Measurements from ENCODE around the gene KSR2.

The KSR2 gene

DNA sequence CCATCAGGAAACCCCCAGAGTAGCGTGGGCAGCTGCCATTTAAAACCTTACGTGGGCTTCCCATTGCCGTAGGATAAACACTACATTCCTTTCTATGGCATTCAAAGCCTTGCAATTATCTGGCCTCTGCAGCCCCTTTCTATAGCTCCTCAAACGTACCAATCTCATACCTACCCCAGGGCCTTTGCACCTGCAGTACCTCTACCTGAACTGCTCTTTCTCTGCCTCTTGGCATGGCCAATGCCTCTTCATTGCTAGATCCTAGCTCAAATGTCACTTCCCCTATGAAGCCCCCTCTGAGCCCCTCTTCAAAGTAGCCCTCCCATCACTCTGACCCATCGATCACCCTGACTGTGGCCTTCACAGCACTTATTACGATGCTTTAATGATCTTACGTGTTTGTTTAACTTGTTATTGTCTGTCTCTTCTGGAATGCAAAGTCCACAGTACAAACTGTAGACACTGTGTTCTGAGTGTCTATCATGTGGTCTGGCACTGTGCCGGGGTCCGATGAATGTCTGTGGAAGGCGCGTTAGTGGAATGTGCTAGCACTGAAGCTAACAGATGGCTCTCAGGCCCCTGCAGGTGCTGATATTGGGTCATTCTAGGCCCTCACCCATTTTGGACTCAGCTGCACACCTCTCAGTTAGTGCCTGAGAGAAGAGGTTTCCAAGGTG, 450.1 kb downstream of the KSR2 start:
- H3K4me1 ChIP-seq (ENCODE audit: control insufficient read depth, insufficient read depth, low read length), result no peaks in the 10 kb centered on the region
- ChIA-PET POLR2A (no interaction called here), CTCF (interaction anchor here (0.6 kb wide), 1 partner anchor 71 kb away, joined by 3 read pairs; no protein-coding TSS in a partner anchor)
- H3K27ac ChIP-seq (ENCODE audit: extremely low read depth, low read depth, low read length), result no peak overlapping the region
- H3K4me3 ChIP-seq (ENCODE audit: low read depth, low read length), result no peak overlapping the region
- H3K36me3 ChIP-seq (ENCODE audit: control insufficient read depth in 2 of 2, insufficient read depth in 1 of 2, low read length in 2 of 2), result no peaks in the 10 kb centered on the region
- TF ChIP-seq PRDM2 (tag by site-specific recombination; IDR thresholded peaks at IDR 0.05; ENCODE audit: borderline replicate concordance), result no peak
- TF ChIP-seq ZNF623 (tag by site-specific recombination; IDR thresholded peaks at IDR 0.05), result peak; percentile 82
- TF ChIP-seq ZBTB17 (tag by site-specific recombination; IDR thresholded peaks at IDR 0.05), result no peak
- no peaks in the 10 kb centered on the region for H3K9me3 ChIP-seq (ENCODE audit: control insufficient read depth, insufficient read depth, low read depth, low read length)

- H3K36me3 ChIP-seq (ENCODE audit: control insufficient read depth in 2 of 2, insufficient read depth in 1 of 2, low read length in 2 of 2), result no peaks in the 10 kb centered on the region
- POLR2A ChIA-PET, result interaction anchor here (0.7 kb wide), 1 partner anchor 11 kb away, joined by 3 read pairs; no protein-coding TSS in a partner anchor
Measured at GRCh38 chr12:117517219-117517739, 451.5 kb downstream of the KSR2 start.

More at GRCh38 chr12:117517219-117517739, 451.5 kb downstream of the KSR2 start:
- TF ChIP-seq YY2 (tag by site-specific recombination; IDR thresholded peaks at IDR 0.05) (no peak), ZNF501 (tag by site-specific recombination; IDR thresholded peaks at IDR 0.05) (no peak), ZNF692 (tag by site-specific recombination; IDR thresholded peaks at IDR 0.05) (no peak), ZNF391 (tag by site-specific recombination; IDR thresholded peaks at IDR 0.05; ENCODE audit: borderline replicate concordance, low read depth) (no peak), ZNF223 (tag by site-specific recombination; IDR thresholded peaks at IDR 0.05) (no peak), ZBTB17 (tag by site-specific recombination; IDR thresholded peaks at IDR 0.05) (no peak), GLIS2 (tag by site-specific recombination; IDR thresholded peaks at IDR 0.05) (no peak), ZNF426 (tag by site-specific recombination; IDR thresholded peaks at IDR 0.05) (no peak), ZNF2 (tag by site-specific recombination; IDR thresholded peaks at IDR 0.05) (no peak), ZNF521 (tag by site-specific recombination; IDR thresholded peaks at IDR 0.05) (no peak), ZNF23 (tag by site-specific recombination; IDR thresholded peaks at IDR 0.05; ENCODE audit: borderline replicate concordance) (no peak), ZNF175 (tag by site-specific recombination; IDR thresholded peaks at IDR 0.05) (no peak), ZNF473 (tag by site-specific recombination; IDR thresholded peaks at IDR 0.05) (no peak), ZNF843 (tag by site-specific recombination; IDR thresholded peaks at IDR 0.05) (no peak)
- TF ChIP-seq, protein P1, sequence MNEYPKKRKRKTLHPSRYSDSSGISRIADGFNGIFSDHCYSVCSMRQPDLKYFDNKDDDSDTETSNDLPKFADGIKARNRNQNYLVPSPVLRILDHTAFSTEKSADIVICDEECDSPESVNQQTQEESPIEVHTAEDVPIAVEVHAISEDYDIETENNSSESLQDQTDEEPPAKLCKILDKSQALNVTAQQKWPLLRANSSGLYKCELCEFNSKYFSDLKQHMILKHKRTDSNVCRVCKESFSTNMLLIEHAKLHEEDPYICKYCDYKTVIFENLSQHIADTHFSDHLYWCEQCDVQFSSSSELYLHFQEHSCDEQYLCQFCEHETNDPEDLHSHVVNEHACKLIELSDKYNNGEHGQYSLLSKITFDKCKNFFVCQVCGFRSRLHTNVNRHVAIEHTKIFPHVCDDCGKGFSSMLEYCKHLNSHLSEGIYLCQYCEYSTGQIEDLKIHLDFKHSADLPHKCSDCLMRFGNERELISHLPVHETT (tag by site-specific recombination; IDR thresholded peaks at IDR 0.05), result no peak
- TF ChIP-seq, protein P2, sequence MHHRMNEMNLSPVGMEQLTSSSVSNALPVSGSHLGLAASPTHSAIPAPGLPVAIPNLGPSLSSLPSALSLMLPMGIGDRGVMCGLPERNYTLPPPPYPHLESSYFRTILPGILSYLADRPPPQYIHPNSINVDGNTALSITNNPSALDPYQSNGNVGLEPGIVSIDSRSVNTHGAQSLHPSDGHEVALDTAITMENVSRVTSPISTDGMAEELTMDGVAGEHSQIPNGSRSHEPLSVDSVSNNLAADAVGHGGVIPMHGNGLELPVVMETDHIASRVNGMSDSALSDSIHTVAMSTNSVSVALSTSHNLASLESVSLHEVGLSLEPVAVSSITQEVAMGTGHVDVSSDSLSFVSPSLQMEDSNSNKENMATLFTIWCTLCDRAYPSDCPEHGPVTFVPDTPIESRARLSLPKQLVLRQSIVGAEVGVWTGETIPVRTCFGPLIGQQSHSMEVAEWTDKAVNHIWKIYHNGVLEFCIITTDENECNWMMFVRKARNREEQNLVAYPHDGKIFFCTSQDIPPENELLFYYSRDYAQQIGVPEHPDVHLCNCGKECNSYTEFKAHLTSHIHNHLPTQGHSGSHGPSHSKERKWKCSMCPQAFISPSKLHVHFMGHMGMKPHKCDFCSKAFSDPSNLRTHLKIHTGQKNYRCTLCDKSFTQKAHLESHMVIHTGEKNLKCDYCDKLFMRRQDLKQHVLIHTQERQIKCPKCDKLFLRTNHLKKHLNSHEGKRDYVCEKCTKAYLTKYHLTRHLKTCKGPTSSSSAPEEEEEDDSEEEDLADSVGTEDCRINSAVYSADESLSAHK (tag by site-specific recombination; IDR thresholded peaks at IDR 0.05), result no peak
- CTCF ChIA-PET, result no interaction called here
- Histone ChIP-seq H3K4me3 (ENCODE audit: low read depth, low read length) (no peak overlapping the region), H3K9me3 (ENCODE audit: control insufficient read depth, insufficient read depth, low read depth, low read length) (no peaks in the 10 kb centered on the region), H3K27ac (ENCODE audit: extremely low read depth, low read depth, low read length) (no peak overlapping the region), H3K4me1 (ENCODE audit: control insufficient read depth, insufficient read depth, low read length) (no peaks in the 10 kb centered on the region)

Data from HEK293 (cell line).